Natural killer cell treated with Interleukin-12 subunit alpha and Interleukin-12 subunit beta and Interleukin-15 and Interleukin-18, amount 100 ng/mL, for 72 hours (primary cell): ENCODE measurements around the gene ADIRF. TPM values are rescaled to one million over a fixed set of nuclear protein-coding genes. Genes with fewer than 3 reads are reported as not detected.
"Not testable (repeated sequence)": the region's sequence is repeated elsewhere in the genome, so short reads cannot be mapped to it uniquely, and the experiment has no call there.

Experiments
- ATAC-seq, 2 donors: fragments of 150-1000 bp; cut with Tn5 transposase in 1 of 2; sonication (Bioruptor Pico), chemical (Tn5 transposase) in 1 of 2; 2 replicates each; pipeline ENCODE4 v1.10.0; 2021
- DNase-seq: peaks from one replicate; pipeline ENCODE4 v3.0.0; 2022; ENCODE audit warnings: low spot score
- H3K27ac Mint-ChIP-seq, 2 donors: 1 replicate in 1 of 2; 2 replicates in 1 of 2; pipeline ENCODE4 v1.8.0; 2022; ENCODE audit warnings: mixed read lengths in 2 of 2, mild to moderate bottlenecking in 1 of 2, moderate library complexity in 1 of 2
- H3K27me3 Mint-ChIP-seq, 2 donors: 1 replicate in 1 of 2; 2 replicates in 1 of 2; pipeline ENCODE4 v1.8.0; 2022; ENCODE audit warnings: mixed read lengths in 2 of 2
- H3K36me3 Mint-ChIP-seq: one replicate; pipeline ENCODE4 v1.8.0; 2022; ENCODE audit warnings: mixed read lengths
- H3K4me1 Mint-ChIP-seq, 2 donors: 1 replicate in 1 of 2; 2 replicates in 1 of 2; pipeline ENCODE4 v1.8.0; 2022; ENCODE audit warnings: low read depth in 2 of 2, mixed read lengths in 2 of 2, mild to moderate bottlenecking in 1 of 2
- H3K4me3 Mint-ChIP-seq: one replicate; pipeline ENCODE4 v1.8.0; 2022; ENCODE audit warnings: mixed read lengths
- H3K9me3 Mint-ChIP-seq: 2 replicates; pipeline ENCODE4 v1.8.0; 2022; ENCODE audit warnings: mixed read lengths
- total RNA-seq, 2 donors: library from RNA; stranded (reverse); gene quantifications; one replicate each; pipeline ENCODE4 v1.2.3, GENCODE V29; 2022

Gene ADIRF
- total RNA-seq, 2 donors from 2014 or later, result not detected

DNA sequence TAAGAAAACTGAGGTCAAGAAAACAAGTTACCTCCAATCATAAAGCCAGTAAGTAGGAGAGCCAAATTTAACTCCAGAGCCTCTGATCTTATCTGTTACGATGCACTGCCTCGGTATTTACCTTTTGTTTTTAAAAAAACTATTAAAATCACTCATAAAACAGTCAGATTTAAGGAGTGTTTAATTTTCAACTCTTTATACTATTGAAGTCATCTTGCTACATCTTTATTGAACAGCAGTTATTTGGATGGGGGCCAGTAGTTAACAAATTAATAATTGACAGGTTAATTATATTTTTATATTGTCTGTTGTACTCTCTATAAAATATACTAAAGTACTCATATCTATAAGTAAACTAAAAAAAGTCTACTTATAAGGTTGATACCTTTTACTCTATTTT lies 24.6 kb downstream of the ADIRF start:
- ATAC-seq (no peak), DNase-seq (no peak)
- no peaks in the 10 kb centered on the region for H3K36me3 Mint-ChIP-seq
- H3K9me3 Mint-ChIP-seq, result no peaks in the 10 kb centered on the region
- H3K4me1 Mint-ChIP-seq, result no peaks in the 10 kb centered on the region
- H3K4me3 Mint-ChIP-seq, result no peak overlapping the region
- peaks cover 20 to 31% of the 10 kb centered on the region in 2 donors for H3K27me3 Mint-ChIP-seq
- H3K27ac Mint-ChIP-seq, result no peak overlapping the region

DNA sequence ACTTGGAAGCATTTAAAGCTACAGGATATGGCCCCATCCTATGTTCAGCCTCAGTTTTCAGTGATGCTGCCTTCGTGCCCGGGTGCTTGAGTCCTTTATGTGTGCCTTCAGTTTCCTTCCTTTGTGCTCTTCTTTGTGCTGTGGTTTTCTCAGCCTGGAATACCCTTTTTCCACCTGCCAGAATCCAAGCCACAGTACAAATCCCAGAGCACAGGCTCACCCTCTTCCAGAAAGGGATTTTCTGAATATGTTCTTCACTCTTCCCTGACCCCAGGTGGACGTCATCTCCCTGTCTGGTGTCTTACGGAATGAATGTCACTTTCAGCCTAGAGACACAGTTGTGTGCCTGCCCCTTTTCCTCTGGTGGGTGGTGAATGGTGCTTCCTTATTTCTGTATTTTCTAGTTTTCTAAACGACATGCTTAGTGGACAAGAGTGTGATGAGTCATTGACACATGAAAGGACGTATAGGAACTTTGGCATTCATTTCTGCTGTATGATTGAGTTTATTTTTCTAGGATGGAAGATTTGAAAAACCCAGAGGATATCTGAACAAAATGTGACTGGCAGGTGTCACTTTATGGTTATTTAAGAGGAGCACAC lies 31.6 kb downstream of the ADIRF start:
- H3K27me3 Mint-ChIP-seq, H3K4me3 Mint-ChIP-seq, H3K27ac Mint-ChIP-seq, DNase-seq, H3K9me3 Mint-ChIP-seq, H3K36me3 Mint-ChIP-seq, ATAC-seq, H3K4me1 Mint-ChIP-seq: not testable (repeated sequence)

DNA sequence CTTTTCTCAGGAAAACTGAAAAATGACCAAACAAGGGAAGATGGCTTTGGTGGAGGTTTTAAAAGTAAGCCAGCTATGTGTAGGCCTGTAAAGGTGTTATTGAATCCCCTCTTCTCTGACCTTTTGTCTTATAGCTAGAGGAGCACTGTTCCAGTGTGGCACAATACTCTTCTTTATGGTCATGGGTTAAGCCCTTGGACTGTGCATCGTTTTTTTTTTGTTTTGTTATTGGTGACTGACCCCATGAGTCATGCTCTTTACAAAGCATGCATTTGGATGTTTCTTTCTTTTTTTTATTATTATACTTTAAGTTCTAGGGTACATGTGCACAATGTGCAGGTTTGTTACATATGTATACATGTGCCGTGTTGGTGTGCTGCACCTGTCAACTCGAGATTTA lies 32.2 kb downstream of the ADIRF start:
- H3K4me3 Mint-ChIP-seq, result no peak overlapping the region
- ATAC-seq, result no peak
- no peak for DNase-seq
- no peaks in the 10 kb centered on the region for H3K9me3 Mint-ChIP-seq
- no peak overlapping the region for H3K27ac Mint-ChIP-seq
- no peaks in the 10 kb centered on the region for H3K4me1 Mint-ChIP-seq
- H3K27me3 Mint-ChIP-seq, result no peaks in the 10 kb centered on the region
- no peaks in the 10 kb centered on the region for H3K36me3 Mint-ChIP-seq

DNA sequence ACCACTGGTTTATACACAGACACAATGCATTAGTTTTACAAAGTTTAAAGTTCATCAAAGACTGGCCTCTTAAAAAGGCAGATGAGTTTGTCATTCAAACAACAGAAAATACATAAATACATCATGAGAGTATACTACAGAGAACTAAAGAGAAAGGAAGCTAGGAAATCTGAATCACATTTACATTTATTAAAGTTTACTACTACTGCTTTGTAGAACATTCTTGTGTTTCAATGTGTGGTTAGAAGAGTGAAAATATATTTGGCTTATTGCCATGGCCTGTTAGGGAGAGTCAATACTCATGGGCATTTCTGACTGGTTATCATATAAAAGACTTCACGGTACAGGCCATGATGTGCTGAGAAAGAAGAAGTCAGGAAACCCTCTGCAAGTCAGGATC lies 38.8 kb downstream of the ADIRF start:
- not testable (repeated sequence) for H3K4me1 Mint-ChIP-seq, H3K4me3 Mint-ChIP-seq, H3K27me3 Mint-ChIP-seq, ATAC-seq, H3K9me3 Mint-ChIP-seq, H3K27ac Mint-ChIP-seq, H3K36me3 Mint-ChIP-seq, DNase-seq

DNA sequence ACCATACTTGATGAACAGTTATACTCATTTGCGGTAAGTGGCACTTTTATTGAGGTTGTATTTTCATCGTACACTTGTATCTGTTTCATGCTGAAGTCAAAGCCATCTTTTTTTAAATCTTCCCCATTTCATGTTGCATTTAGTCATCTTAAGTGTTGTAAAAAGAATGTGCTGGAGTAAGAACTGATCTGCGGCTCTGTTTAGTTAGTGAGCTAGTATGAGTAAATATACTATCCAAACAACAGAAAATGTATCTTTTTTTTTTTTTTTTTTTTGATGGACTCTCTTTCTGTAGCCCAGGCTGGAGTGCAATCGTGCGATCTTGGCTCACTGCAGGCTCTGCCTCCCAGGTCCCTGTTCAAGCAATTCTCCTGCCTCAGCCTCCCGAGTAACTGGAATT lies 39.4 kb downstream of the ADIRF start:
- DNase-seq, H3K27ac Mint-ChIP-seq, H3K4me3 Mint-ChIP-seq, H3K36me3 Mint-ChIP-seq, H3K27me3 Mint-ChIP-seq, H3K4me1 Mint-ChIP-seq, ATAC-seq, H3K9me3 Mint-ChIP-seq: not testable (repeated sequence)

DNA sequence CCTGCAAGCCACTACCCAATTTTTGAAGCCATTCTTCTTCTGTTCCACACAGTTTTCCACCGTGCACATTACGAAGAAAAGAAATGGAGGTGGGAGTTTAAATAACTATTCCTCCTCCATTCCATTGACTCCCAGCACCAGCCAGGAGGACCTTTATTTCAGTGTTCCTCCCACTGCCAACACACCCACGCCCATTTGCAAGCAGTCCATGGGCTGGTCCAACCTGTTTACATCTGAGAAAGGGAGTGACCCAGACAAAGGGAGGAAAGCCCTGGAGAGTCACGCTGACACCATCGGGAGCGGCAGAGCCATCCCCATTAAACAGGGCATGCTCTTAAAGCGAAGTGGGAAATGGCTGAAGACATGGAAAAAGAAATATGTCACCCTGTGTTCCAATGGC lies 40.0 kb downstream of the ADIRF start:
- H3K4me1 Mint-ChIP-seq, DNase-seq, H3K36me3 Mint-ChIP-seq, H3K4me3 Mint-ChIP-seq, ATAC-seq, H3K27ac Mint-ChIP-seq, H3K27me3 Mint-ChIP-seq, H3K9me3 Mint-ChIP-seq: not testable (repeated sequence)

DNA sequence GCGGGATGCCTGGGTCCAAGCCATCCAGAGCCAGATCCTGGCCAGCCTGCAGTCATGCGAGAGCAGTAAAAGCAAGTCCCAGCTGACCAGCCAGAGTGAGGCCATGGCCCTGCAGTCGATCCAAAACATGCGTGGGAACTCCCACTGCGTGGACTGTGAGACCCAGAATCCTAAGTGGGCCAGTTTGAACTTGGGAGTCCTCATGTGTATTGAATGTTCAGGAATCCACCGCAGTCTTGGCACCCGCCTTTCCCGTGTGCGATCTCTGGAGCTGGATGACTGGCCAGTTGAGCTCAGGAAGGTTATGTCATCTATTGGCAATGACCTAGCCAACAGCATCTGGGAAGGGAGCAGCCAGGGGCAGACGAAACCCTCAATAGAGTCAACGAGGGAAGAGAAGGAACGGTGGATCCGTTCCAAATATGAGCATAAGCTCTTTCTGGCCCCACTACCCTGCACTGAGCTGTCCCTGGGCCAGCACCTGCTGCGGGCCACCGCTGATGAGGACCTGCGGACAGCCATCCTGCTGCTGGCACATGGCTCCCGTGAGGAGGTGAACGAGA lies 40.9 kb downstream of the ADIRF start:
- not testable (repeated sequence) for ATAC-seq, H3K27me3 Mint-ChIP-seq, H3K4me3 Mint-ChIP-seq, DNase-seq, H3K36me3 Mint-ChIP-seq, H3K9me3 Mint-ChIP-seq, H3K27ac Mint-ChIP-seq, H3K4me1 Mint-ChIP-seq

DNA sequence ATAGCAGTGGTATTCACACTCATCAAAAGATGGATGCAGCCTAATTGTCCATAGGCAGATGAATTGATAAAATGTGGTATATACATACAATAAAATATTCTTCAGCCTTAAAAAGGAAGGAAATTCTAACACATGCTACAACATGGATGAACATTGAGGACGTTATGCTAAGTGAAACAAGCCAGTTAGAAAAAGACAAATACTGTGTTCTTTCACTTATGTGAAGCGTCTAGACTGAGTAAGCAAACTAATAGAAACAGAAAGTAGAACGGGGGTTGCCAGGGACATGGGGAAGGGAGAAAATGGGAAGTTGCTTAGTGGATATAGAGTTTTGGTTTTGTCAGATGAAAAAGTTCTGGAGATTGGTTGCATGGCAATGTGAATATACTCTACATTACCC lies 45.2 kb downstream of the ADIRF start:
- H3K4me3 Mint-ChIP-seq, H3K36me3 Mint-ChIP-seq, ATAC-seq, H3K9me3 Mint-ChIP-seq, H3K27ac Mint-ChIP-seq, DNase-seq, H3K27me3 Mint-ChIP-seq, H3K4me1 Mint-ChIP-seq: not testable (repeated sequence)

DNA sequence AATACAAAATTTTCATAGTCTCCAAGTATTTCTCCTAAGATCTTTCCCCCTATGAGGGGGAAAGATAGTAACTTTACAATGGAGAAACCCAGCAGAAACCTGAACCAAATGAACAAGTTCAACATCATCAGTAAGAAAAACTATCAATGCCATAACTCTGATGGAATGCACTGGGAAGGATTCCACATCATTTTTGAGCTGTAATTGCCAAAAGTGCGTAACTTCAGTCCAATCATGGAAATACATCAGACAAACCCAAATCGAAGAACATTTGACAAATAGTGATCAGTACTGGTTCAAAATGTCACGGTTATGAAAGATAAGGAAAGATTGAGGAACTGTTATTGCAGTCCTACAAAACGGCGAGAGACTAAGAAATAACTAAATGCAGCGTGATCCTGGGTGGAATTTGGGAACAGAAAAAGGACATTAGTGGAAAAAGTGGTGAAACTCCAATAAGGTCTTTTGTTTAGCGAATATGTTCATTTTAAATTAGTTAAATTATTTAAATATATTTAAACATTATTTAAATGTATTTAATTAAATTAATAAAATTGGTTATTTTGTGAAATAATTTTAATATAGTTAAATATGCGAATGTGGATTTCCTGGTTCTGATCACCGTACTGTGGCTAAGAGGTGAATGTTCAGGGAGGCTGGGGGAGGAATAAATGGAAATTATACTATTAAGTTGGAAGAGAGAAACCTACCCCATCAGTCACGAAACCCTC lies 46.9 kb downstream of the ADIRF start:
- not testable (repeated sequence) for H3K27ac Mint-ChIP-seq, H3K27me3 Mint-ChIP-seq, H3K4me3 Mint-ChIP-seq

DNA sequence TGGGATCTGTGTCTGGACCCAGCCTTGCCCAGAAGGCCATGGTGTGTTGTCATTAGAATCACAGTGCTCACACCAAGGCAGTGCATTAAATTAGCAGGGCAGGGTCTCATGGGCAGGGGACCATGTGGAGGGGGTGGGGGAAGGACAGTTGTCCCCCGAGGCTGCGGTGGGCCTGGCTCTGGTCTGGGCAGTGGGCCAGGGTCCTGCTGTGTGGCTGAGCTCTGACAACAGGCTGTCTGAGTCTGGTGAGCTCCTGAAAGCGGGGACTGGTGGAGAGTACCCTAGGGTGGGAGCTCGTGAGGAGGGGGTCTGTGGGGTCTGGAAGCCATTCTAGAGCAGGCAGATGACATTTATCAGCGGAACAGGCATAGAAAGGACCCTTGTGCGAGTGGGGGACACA lies 49.8 kb downstream of the ADIRF start:
- H3K36me3 Mint-ChIP-seq, H3K27ac Mint-ChIP-seq, H3K27me3 Mint-ChIP-seq, H3K4me1 Mint-ChIP-seq, H3K4me3 Mint-ChIP-seq, H3K9me3 Mint-ChIP-seq, ATAC-seq, DNase-seq: not testable (repeated sequence)

More for the DNA sequence above, 46.9 kb downstream of the ADIRF start:
- ATAC-seq, H3K9me3 Mint-ChIP-seq, H3K4me1 Mint-ChIP-seq, DNase-seq, H3K36me3 Mint-ChIP-seq: not testable (repeated sequence)

DNA sequence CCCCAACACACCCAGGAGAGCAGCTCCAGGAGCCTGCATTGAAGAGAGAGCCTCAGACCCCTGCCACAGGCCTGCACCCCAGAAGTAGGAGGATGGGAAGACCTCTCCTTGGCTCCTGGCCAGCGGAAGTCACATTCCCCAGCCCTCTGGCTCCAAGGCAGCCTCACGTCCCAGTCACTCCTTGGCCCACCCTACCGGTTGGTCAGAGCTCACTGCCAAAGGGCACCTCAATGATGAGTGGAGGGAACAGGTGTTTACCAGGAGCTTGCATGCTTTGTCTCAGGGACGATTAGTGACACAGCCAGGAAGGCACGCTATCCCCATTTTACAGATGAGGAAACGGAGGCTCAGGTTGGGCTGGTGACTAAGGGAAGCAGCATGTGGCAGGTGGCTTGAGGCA lies 50.8 kb downstream of the ADIRF start:
- H3K4me3 Mint-ChIP-seq, H3K27me3 Mint-ChIP-seq, H3K9me3 Mint-ChIP-seq, H3K4me1 Mint-ChIP-seq, DNase-seq, H3K27ac Mint-ChIP-seq, ATAC-seq, H3K36me3 Mint-ChIP-seq: not testable (repeated sequence)

DNA sequence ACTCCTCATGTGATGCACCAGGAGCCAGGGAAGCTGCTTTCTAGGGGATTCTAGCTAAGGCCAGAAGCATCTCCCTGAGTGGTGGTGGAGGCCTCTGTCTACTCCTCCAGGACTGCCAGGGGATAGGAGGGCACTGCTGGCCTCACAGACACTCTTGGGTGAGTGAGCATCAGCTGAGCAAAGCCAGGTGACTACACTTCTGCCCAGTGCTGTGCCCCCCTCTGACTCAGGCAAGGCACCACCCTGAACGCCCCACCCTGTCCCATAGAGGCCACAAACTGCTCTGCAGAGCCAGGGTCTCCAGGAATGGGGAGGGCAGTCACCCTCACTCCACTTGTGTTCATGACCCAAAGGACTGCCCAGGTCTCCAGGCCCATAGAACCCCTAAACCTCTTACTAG lies 51.2 kb downstream of the ADIRF start:
- not testable (repeated sequence) for DNase-seq, H3K9me3 Mint-ChIP-seq, H3K36me3 Mint-ChIP-seq, H3K27me3 Mint-ChIP-seq, H3K4me3 Mint-ChIP-seq, ATAC-seq, H3K4me1 Mint-ChIP-seq, H3K27ac Mint-ChIP-seq

DNA sequence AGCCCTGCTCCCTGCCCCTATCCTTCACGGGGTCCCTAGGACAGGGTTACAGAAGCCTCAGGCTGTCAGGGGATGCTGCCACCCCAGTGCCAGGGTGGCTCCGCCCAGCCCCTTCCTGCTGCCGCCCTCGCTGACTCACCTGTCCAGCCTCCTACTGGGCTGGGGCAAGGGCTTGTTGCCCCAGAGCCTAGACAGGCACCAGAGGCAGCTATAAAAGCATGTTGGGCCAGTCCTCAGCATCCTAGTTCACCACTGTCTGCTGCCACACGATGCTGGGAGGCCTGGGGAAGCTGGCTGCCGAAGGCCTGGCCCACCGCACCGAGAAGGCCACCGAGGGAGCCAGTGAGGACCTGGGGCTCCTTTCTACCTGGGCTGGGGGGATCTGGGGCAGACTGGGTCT lies 51.8 kb downstream of the ADIRF start, which contains the start of gene FAM25A:
Gene FAM25A, plus strand, starts transcription at position 239 of the 400 bp plus-strand sequence. Its CDS starts 31 bp downstream, at position 270.
- not testable (repeated sequence) for H3K4me3 Mint-ChIP-seq, H3K36me3 Mint-ChIP-seq, H3K27ac Mint-ChIP-seq, ATAC-seq, DNase-seq, H3K27me3 Mint-ChIP-seq, H3K9me3 Mint-ChIP-seq, H3K4me1 Mint-ChIP-seq
